ENCODE data around the gene TARS3.

DNA sequence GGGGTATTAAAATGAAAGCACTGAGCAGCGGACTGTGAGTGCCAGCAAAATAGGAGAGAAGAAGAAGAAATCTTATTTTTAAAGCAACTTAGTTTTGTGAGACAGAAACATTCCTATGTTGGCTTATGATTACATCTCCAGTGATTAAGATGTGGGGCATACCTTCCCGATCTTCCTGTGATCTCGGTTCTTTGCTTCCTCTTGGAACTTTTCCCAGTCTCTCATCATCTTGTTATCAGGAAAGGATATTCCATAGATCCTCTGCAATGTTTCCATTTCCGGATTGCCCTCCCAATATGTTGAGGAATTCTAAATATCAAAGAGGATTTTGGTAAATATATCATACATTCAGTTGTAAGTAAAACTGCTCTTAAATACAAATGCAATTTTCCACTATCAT is 22.2 kb downstream of the TARS3 start:
- TF ChIP-seq, protein P1, sequence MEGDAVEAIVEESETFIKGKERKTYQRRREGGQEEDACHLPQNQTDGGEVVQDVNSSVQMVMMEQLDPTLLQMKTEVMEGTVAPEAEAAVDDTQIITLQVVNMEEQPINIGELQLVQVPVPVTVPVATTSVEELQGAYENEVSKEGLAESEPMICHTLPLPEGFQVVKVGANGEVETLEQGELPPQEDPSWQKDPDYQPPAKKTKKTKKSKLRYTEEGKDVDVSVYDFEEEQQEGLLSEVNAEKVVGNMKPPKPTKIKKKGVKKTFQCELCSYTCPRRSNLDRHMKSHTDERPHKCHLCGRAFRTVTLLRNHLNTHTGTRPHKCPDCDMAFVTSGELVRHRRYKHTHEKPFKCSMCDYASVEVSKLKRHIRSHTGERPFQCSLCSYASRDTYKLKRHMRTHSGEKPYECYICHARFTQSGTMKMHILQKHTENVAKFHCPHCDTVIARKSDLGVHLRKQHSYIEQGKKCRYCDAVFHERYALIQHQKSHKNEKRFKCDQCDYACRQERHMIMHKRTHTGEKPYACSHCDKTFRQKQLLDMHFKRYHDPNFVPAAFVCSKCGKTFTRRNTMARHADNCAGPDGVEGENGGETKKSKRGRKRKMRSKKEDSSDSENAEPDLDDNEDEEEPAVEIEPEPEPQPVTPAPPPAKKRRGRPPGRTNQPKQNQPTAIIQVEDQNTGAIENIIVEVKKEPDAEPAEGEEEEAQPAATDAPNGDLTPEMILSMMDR (IDR thresholded peaks at IDR 0.05): no peak
- no peak for TF ChIP-seq ZFX (IDR thresholded peaks at IDR 0.05; ENCODE audit: borderline replicate concordance)

Data from 22Rv1 (cell line).